ENCODE data around the gene COL4A6. TPM values are rescaled to one million over a fixed set of nuclear protein-coding genes. Genes with fewer than 3 reads are reported as not detected.
A peak's percentile ranks its signal among the peaks of the same experiment; 100 is the strongest.
"Not testable (repeated sequence)": the region's sequence is repeated elsewhere in the genome, so short reads cannot be mapped to it uniquely, and the experiment has no call there.

The COL4A6 gene
- total RNA-seq, 1 donor from 2014 or later = 21.1 TPM

DNA sequence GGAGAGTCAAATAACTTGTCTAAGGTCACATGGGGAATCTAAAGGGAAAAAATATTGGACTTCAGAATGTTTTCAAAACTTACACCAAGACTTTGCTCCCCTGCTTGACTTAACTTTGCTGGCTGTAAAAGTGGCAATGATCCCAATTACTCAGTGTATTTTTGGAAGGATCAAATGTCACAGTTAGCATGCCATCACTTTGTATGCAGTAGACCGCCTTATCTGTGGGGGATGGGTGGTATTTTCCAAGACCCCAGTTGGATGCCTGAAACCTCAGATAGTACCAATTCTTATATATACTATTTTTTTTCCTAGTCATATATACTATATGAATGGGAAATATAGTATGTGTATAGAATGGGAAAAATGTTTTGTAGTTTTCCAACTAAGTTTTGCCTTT lies 53.4 kb downstream of the COL4A6 start:
- no peak for DNase-seq (ENCODE audit: low read depth)
- TF ChIP-seq, protein P1, sequence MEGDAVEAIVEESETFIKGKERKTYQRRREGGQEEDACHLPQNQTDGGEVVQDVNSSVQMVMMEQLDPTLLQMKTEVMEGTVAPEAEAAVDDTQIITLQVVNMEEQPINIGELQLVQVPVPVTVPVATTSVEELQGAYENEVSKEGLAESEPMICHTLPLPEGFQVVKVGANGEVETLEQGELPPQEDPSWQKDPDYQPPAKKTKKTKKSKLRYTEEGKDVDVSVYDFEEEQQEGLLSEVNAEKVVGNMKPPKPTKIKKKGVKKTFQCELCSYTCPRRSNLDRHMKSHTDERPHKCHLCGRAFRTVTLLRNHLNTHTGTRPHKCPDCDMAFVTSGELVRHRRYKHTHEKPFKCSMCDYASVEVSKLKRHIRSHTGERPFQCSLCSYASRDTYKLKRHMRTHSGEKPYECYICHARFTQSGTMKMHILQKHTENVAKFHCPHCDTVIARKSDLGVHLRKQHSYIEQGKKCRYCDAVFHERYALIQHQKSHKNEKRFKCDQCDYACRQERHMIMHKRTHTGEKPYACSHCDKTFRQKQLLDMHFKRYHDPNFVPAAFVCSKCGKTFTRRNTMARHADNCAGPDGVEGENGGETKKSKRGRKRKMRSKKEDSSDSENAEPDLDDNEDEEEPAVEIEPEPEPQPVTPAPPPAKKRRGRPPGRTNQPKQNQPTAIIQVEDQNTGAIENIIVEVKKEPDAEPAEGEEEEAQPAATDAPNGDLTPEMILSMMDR (IDR thresholded peaks at IDR 0.05; ENCODE audit: insufficient read depth, low read length, severe bottlenecking) = no peak
- Histone ChIP-seq H3K36me3 (ENCODE audit: control insufficient read depth, insufficient read depth, low read length) (no peaks in the 10 kb centered on the region), H3K4me3 (ENCODE audit: low read depth, low read length) (no peak overlapping the region), H3K27me3 (ENCODE audit: control insufficient read depth, insufficient read depth, low read length) (no peaks in the 10 kb centered on the region)
- no peak for FAIRE-seq

DNA sequence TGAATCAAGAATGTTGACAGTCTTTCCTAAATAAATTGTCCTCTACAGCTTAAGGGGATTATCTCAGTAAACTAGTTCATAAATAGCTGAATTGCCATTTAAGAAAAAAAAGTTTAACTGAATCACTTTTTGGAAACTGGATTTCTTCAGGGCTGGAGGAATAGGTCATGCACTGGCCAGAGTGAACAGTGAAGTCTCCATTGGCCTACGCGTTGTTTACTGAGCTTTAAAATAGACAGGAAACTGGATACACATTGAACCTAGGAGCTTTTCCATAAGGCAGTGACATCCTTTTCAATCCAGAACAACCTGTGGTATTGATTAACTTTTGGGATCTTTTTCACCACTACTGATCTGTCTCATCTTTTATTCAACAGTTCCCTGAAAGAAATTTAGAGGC lies 58.0 kb downstream of the COL4A6 start:
- FAIRE-seq (no peak), DNase-seq (ENCODE audit: low read depth) (no peak)
- Histone ChIP-seq H3K27me3 (ENCODE audit: control insufficient read depth, insufficient read depth, low read length) (no peaks in the 10 kb centered on the region), H3K36me3 (ENCODE audit: control insufficient read depth, insufficient read depth, low read length) (no peaks in the 10 kb centered on the region), H3K4me3 (ENCODE audit: low read depth, low read length) (no peak overlapping the region)
- TF ChIP-seq, protein P1 (IDR thresholded peaks at IDR 0.05; ENCODE audit: insufficient read depth, low read length, severe bottlenecking) = no peak

DNA sequence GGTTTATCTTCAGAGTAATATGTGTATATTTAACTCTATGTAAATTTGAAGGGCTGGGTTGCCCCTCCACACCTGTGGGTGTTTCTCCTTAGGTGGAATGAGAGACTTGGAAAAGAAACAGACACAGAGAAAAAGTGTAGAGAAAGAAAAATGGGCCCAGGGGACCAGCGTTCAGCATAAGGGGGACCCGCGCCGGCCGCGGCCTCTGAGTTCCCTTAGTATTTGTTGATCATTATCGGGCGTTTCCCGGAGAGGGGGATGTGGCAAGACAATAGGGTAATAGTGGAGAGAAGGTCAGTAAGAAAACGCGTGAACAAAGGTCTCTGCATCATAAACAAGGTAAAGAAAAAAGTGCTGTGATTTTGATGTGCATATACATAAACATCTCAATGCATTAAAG lies 61.4 kb downstream of the COL4A6 start:
- H3K4me3 ChIP-seq (ENCODE audit: low read depth, low read length); H3K27me3 ChIP-seq (ENCODE audit: control insufficient read depth, insufficient read depth, low read length); DNase-seq (ENCODE audit: low read depth); FAIRE-seq; H3K36me3 ChIP-seq (ENCODE audit: control insufficient read depth, insufficient read depth, low read length): not testable (repeated sequence)

DNA sequence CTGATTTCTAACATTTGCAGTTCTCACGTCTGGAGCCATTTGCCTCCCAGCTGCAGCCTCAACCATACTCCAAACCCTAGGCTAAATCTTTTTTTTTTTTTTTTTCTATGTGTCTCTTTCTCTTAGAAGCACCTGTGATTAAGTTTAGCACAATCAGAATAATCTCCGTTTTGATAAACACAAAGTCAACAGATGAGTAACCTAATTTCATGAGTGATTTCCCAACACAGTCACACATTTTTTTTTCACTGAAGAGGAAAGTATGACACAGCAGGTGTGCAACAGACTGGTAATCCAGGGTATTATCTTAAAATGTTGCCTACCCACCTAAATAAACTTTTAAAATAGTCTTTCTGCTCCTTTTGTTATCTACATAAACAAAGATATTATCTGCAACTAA lies 62.6 kb downstream of the COL4A6 start:
- DNase-seq (ENCODE audit: low read depth) = peak; percentile 79
- not testable (repeated sequence) for H3K27me3 ChIP-seq (ENCODE audit: control insufficient read depth, insufficient read depth, low read length); H3K36me3 ChIP-seq (ENCODE audit: control insufficient read depth, insufficient read depth, low read length); H3K4me3 ChIP-seq (ENCODE audit: low read depth, low read length); FAIRE-seq

DNA sequence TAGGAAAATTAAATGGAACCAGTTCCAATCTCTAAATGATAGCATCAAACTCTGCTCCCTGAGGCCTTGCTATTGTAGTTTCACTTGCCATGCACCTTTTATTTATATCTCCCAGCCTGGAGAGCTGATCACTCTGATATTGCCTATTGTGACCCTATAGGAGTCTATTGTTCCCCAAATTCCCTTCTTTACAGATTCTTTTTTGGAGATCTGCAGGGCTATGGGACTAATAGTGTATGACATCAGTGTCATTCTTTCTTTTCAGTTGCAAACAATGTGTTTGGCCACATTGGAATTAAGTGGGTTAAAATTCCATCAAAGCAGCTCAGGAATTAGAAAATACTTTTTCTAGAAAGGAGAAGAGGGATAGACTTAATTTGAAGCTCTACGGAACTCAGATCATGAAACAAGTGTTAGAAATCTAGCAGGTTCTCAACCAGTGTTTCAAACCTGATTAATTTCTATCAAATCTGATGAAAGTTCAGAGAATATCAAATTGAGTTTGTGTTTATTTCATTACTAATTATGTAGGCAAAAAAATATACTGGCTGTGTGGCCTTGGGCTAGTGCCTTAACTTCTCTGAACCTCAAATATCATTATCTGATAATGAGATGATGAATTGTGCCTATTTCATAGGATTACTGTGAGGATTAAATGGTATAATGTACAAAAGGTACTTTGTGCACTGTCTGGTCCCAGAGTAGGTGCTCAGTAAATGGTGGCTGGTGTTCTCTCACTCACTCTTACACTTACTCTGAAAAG lies 71.4 kb downstream of the COL4A6 start:
- TF ChIP-seq, protein P1 (IDR thresholded peaks at IDR 0.05; ENCODE audit: insufficient read depth, low read length, severe bottlenecking) = no peak
- Histone ChIP-seq H3K36me3 (ENCODE audit: control insufficient read depth, insufficient read depth, low read length) (no peaks in the 10 kb centered on the region), H3K27me3 (ENCODE audit: control insufficient read depth, insufficient read depth, low read length) (no peaks in the 10 kb centered on the region), H3K4me3 (ENCODE audit: low read depth, low read length) (no peak overlapping the region)
- no peak for DNase-seq (ENCODE audit: low read depth)
- FAIRE-seq = no peak

DNA sequence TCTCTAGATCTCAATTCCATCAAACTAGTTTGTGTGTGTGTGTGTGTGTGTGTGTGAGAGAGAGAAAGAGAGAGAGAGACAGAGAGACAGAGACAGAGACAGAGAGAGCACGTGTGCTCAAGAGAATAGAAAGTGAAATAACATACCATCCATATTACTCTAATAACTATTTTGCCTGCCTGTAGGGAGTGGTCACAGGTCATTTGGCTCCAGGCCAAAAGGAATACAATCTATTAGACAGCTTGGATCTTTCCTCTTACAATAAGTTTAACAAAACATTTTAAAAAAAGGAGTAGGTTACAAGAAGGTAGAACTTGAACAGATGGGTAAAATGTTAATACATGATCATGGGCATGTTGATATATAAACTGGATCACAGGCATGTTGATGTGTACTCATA lies 76.2 kb downstream of the COL4A6 start:
- FAIRE-seq (no peak), DNase-seq (ENCODE audit: low read depth) (peak; percentile 40)
- Histone ChIP-seq H3K4me3 (ENCODE audit: low read depth, low read length) (no peak overlapping the region), H3K36me3 (ENCODE audit: control insufficient read depth, insufficient read depth, low read length) (no peaks in the 10 kb centered on the region), H3K27me3 (ENCODE audit: control insufficient read depth, insufficient read depth, low read length) (no peaks in the 10 kb centered on the region)
- TF ChIP-seq, protein P1 (IDR thresholded peaks at IDR 0.05; ENCODE audit: insufficient read depth, low read length, severe bottlenecking) = no peak

DNA sequence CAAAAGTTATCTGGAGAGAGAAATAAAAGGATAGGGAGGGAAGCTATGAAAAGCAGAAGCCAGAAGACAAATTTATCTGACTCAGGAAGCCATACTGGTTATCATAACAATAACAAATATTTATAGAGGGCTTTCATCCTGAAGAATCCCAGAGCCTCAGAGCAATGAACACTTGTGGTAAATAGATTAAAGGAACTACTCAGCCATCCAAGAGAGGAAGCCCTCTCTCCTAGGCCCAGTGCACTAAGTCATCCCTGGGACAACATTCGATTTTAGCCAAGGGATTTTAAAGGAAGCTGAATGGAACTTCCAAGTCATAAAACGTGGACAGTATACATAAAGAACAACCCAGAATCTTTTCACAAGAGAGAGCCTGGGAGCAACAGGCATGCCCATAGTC lies 76.9 kb downstream of the COL4A6 start:
- DNase-seq (ENCODE audit: low read depth) = no peak
- H3K36me3 ChIP-seq (ENCODE audit: control insufficient read depth, insufficient read depth, low read length) = no peaks in the 10 kb centered on the region
- no peak for FAIRE-seq
- no peaks in the 10 kb centered on the region for H3K27me3 ChIP-seq (ENCODE audit: control insufficient read depth, insufficient read depth, low read length)
- no peak overlapping the region for H3K4me3 ChIP-seq (ENCODE audit: low read depth, low read length)
- TF ChIP-seq, protein P1 (IDR thresholded peaks at IDR 0.05; ENCODE audit: insufficient read depth, low read length, severe bottlenecking) = no peak
